ENCODE data around the gene MAPK12.

Gene MAPK12

GRCh38 chr22:50249341-50250248, 11.9 kb downstream of the MAPK12 start:
- Histone ChIP-seq H3K9me3 (ENCODE audit: insufficient read depth, low read depth, low read length) (no peaks in the 10 kb centered on the region), H3F3A (ENCODE audit: low read depth) (no peaks in the 10 kb centered on the region), H3K27me3 (ENCODE audit: insufficient read depth, low read length, poor library complexity, severe bottlenecking) (no peaks in the 10 kb centered on the region), H3K9ac (ENCODE audit: low read depth, low read length, poor library complexity, severe bottlenecking) (peak overlapping the region; percentile 94), H3K4me1 (ENCODE audit: insufficient read depth, low read length, poor library complexity, severe bottlenecking) (peaks cover 23% of the 10 kb centered on the region), H3K36me3 (ENCODE audit: insufficient read depth, low read length) (no peaks in the 10 kb centered on the region), H4K20me1 (ENCODE audit: insufficient read depth, low read length, poor library complexity, severe bottlenecking) (peaks cover 26% of the 10 kb centered on the region), H3K9me2 (replicated peaks; ENCODE audit: low read depth, low read length) (no peaks in the 10 kb centered on the region), H3K79me2 (ENCODE audit: insufficient read depth, low read length) (peaks cover 27% of the 10 kb centered on the region; the same call in 1 of the 2 replicates), H3K4me3 (ENCODE audit: low read length, poor library complexity, severe bottlenecking) (peak overlapping the region; percentile 90), H2AFZ (ENCODE audit: low read length) (no peak overlapping the region), H3K4me2 (ENCODE audit: low read depth, low read length, poor library complexity, severe bottlenecking) (peak overlapping the region; percentile 94)
- TF ChIP-seq CTCF (conservative IDR thresholded peaks at IDR 0.05; ENCODE audit: low read length), result no peak
- no peak for TF ChIP-seq EZH2phosphoT487 (IDR thresholded peaks at IDR 0.05; ENCODE audit: borderline replicate concordance)

DNA sequence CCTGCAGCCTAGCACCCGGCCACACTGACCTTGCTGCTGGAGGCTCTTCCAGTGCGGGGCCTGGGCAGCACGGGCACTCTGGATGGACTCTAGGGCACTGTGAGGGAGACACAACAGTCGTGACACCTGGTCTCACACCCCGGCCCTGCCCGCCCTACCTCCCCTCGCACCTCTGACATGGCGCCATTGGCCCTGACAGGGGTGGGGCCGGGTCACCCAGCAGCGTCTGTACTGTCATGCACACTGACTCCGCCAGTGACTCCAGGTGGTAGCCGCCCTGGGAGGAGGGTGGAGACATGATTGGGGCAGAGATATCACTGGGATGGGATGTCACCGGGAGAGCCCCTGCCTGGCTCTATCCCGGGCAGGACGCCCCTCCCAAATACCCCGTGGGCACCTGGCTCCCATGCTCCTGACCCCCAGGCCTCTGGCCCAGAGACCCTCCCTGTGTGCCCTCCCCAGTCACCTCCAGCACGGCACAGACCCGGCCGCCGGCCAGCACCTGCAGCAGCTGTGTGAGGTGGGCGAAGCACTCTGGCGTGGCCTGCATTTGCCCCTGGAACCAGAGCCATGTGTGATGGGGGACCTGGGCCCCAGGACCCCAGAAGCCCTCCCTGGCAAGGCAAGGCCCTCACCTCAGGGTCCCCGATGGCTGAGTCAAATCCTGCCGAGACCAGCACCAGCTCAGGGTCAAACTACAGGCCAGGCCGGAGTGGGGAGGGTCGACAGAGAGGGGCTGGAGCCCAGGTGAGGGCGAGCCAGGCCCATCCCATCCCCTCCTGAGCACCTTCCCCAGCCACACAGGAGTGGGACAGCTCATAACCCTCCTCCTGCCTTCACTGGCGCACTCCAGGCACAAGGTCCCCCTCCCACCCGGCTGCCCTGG, 13.0 kb downstream of the MAPK12 start:
- Histone ChIP-seq H3K4me2 (ENCODE audit: low read depth, low read length, poor library complexity, severe bottlenecking) (no peak overlapping the region), H3K9me3 (ENCODE audit: insufficient read depth, low read depth, low read length) (no peaks in the 10 kb centered on the region), H3K27me3 (ENCODE audit: insufficient read depth, low read length, poor library complexity, severe bottlenecking) (no peaks in the 10 kb centered on the region), H3K9ac (ENCODE audit: low read depth, low read length, poor library complexity, severe bottlenecking) (no peak overlapping the region), H3K4me1 (ENCODE audit: insufficient read depth, low read length, poor library complexity, severe bottlenecking) (peaks cover 31% of the 10 kb centered on the region), H3K36me3 (ENCODE audit: insufficient read depth, low read length) (no peaks in the 10 kb centered on the region), H3F3A (ENCODE audit: low read depth) (no peaks in the 10 kb centered on the region), H3K4me3 (ENCODE audit: low read length, poor library complexity, severe bottlenecking) (no peak overlapping the region), H3K9me2 (replicated peaks; ENCODE audit: low read depth, low read length) (no peaks in the 10 kb centered on the region), H2AFZ (ENCODE audit: low read length) (no peak overlapping the region), H3K79me2 (ENCODE audit: insufficient read depth, low read length) (peaks cover 39% of the 10 kb centered on the region), H4K20me1 (ENCODE audit: insufficient read depth, low read length, poor library complexity, severe bottlenecking) (peaks cover 31% of the 10 kb centered on the region)
- TF ChIP-seq CTCF (conservative IDR thresholded peaks at IDR 0.05; ENCODE audit: low read length), result no peak

DNA sequence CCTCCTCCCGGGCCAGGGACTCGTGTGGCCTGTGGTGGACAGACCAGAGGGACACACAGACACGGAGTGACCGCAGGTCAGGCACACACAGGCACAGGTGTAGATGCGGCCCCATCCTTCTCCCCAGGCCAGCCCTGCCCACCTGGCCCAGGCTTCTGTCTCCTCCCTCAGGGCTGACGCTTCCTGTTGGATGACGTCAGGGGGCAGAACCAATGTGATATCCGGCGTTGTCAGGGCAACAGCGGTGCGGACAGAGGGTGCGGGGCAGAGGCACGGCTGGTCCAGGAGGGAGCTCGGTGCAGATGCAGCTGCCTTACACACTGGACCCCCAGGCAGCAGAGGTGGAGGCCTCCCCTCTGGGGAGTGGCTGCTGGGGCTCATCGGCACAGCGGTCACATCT, 13.7 kb downstream of the MAPK12 start:
- H3K27me3 ChIP-seq (ENCODE audit: insufficient read depth, low read length, poor library complexity, severe bottlenecking), result no peaks in the 10 kb centered on the region
- H3K9ac ChIP-seq (ENCODE audit: low read depth, low read length, poor library complexity, severe bottlenecking), result no peak overlapping the region
- H3K9me3 ChIP-seq (ENCODE audit: insufficient read depth, low read depth, low read length), result no peaks in the 10 kb centered on the region
- H3K4me3 ChIP-seq (ENCODE audit: low read length, poor library complexity, severe bottlenecking), result no peak overlapping the region
- peaks cover 31% of the 10 kb centered on the region for H3K4me1 ChIP-seq (ENCODE audit: insufficient read depth, low read length, poor library complexity, severe bottlenecking)
- peaks cover 46% of the 10 kb centered on the region for H3K79me2 ChIP-seq (ENCODE audit: insufficient read depth, low read length)
- H3K36me3 ChIP-seq (ENCODE audit: insufficient read depth, low read length), result no peaks in the 10 kb centered on the region
- no peak overlapping the region for H2AFZ ChIP-seq (ENCODE audit: low read length)
- no peaks in the 10 kb centered on the region for H3K9me2 ChIP-seq (replicated peaks; ENCODE audit: low read depth, low read length)
- peaks cover 31% of the 10 kb centered on the region for H4K20me1 ChIP-seq (ENCODE audit: insufficient read depth, low read length, poor library complexity, severe bottlenecking)
- no peak for TF ChIP-seq CTCF (conservative IDR thresholded peaks at IDR 0.05; ENCODE audit: low read length)
- no peak for TF ChIP-seq EZH2phosphoT487 (IDR thresholded peaks at IDR 0.05; ENCODE audit: borderline replicate concordance)
- no peak overlapping the region for H3K4me2 ChIP-seq (ENCODE audit: low read depth, low read length, poor library complexity, severe bottlenecking)
- no peaks in the 10 kb centered on the region for H3F3A ChIP-seq (ENCODE audit: low read depth)
